Measurements from ENCODE around the gene CRLF3. TPM values are rescaled to one million over a fixed set of nuclear protein-coding genes. Genes with fewer than 3 reads are reported as not detected.

Gene CRLF3
- total RNA-seq, 1 experiment from 2014 or later, result 28.6 TPM

- in situ Hi-C loops (cut with HindIII; ENCODE audit: low pct_unique_long_range_greater_than_20kb, low sequenced_read_pairs) (no loop called here), intact Hi-C loops (cut with micrococcal nuclease; ENCODE audit: unreplicated experiment) (no loop called here)
- CTCF ChIA-PET, result no interaction called here
- DNase-seq (ENCODE audit: low read depth, low spot score), result no peak
- POLR2A ChIA-PET, result no interaction called here
- H3K27me3 ChIP-seq (ENCODE audit: control insufficient read depth, insufficient read depth, low read length), result no peaks in the 10 kb centered on the region
- no peaks in the 10 kb centered on the region for H3K9me3 ChIP-seq (ENCODE audit: control insufficient read depth, insufficient read depth, low read depth, low read length)
- peaks cover 21% of the 10 kb centered on the region for H3K4me1 ChIP-seq (ENCODE audit: control insufficient read depth, insufficient read depth, low read length)
- peak overlapping the region in 1 of 2 experiments; percentile 72; a peak in 2 of 4 replicates for H3K4me3 ChIP-seq (ENCODE audit: low read depth in 2 of 2, low read length in 2 of 2)
- BruUV-seq (replicated peaks), result no TSS peak
- no peak overlapping the region for H3K27ac ChIP-seq (ENCODE audit: low read length)
- no peak for TF ChIP-seq SIN3A (IDR thresholded peaks at IDR 0.05; ENCODE audit: borderline replicate concordance, insufficient read depth, low read depth, low read length)
- TF ChIP-seq POLR2AphosphoS5 (IDR thresholded peaks at IDR 0.05; ENCODE audit: low read depth, low read length), result no peak
- no peak for TF ChIP-seq REST (IDR thresholded peaks at IDR 0.05; ENCODE audit: insufficient read depth in 1 of 2, low read depth in 2 of 2, low read length in 1 of 2)
- no peak for TF ChIP-seq CTCF (IDR thresholded peaks at IDR 0.05)
- no peak for TF ChIP-seq TCF7L2 (IDR thresholded peaks at IDR 0.05; ENCODE audit: low read depth, low read length)
- H3K36me3 ChIP-seq (ENCODE audit: control insufficient read depth, insufficient read depth, low read length), result no peaks in the 10 kb centered on the region
- ATAC-seq, result no peak
These were observed 2.4 kb downstream of the CRLF3 start for GRCh38 chr17:30821871-30822723.

GRCh38 chr17:30819971-30820705 is 4.4 kb downstream of the CRLF3 start:
- DNase-seq (ENCODE audit: low read depth, low spot score), result no peak
- no peaks in the 10 kb centered on the region for H3K27me3 ChIP-seq (ENCODE audit: control insufficient read depth, insufficient read depth, low read length)
- in situ Hi-C loops (cut with HindIII; ENCODE audit: low pct_unique_long_range_greater_than_20kb, low sequenced_read_pairs), result no loop called here
- BruUV-seq (replicated peaks), result TSS peak; percentile 31
- no peak for ATAC-seq
- TF ChIP-seq POLR2AphosphoS5 (IDR thresholded peaks at IDR 0.05; ENCODE audit: low read depth, low read length), result no peak
- no peak for TF ChIP-seq SIN3A (IDR thresholded peaks at IDR 0.05; ENCODE audit: borderline replicate concordance, insufficient read depth, low read depth, low read length)
- no peak for TF ChIP-seq CTCF (IDR thresholded peaks at IDR 0.05)
- no peak for TF ChIP-seq TCF7L2 (IDR thresholded peaks at IDR 0.05; ENCODE audit: low read depth, low read length)
- no peak for TF ChIP-seq REST (IDR thresholded peaks at IDR 0.05; ENCODE audit: insufficient read depth in 1 of 2, low read depth in 2 of 2, low read length in 1 of 2)
- no peak overlapping the region for H3K4me3 ChIP-seq (ENCODE audit: low read depth in 2 of 2, low read length in 2 of 2)
- ChIA-PET CTCF (interaction anchor here (0.7 kb wide), 1 partner anchor 479 kb away, joined by 10 read pairs; no protein-coding TSS in a partner anchor), POLR2A (no interaction called here)
- intact Hi-C loops (cut with micrococcal nuclease; ENCODE audit: unreplicated experiment), result no loop called here
- H3K4me1 ChIP-seq (ENCODE audit: control insufficient read depth, insufficient read depth, low read length), result peaks cover 19% of the 10 kb centered on the region
- no peak overlapping the region for H3K27ac ChIP-seq (ENCODE audit: low read length)
- H3K9me3 ChIP-seq (ENCODE audit: control insufficient read depth, insufficient read depth, low read depth, low read length), result no peaks in the 10 kb centered on the region
- H3K36me3 ChIP-seq (ENCODE audit: control insufficient read depth, insufficient read depth, low read length), result no peaks in the 10 kb centered on the region

All from Panc1 (cell line).